NCI-H2227 (cell line): ENCODE measurements around the gene RASA3.
"Not testable (repeated sequence)": the region's sequence is repeated elsewhere in the genome, so short reads cannot be mapped to it uniquely, and the experiment has no call there.

Source experiments
- DNase-seq: peaks from one replicate; lab custom pipeline; 2025; ENCODE audit not compliant: unreplicated experiment; lab: John Stamatoyannopoulos, UW

The RASA3 gene

DNA sequence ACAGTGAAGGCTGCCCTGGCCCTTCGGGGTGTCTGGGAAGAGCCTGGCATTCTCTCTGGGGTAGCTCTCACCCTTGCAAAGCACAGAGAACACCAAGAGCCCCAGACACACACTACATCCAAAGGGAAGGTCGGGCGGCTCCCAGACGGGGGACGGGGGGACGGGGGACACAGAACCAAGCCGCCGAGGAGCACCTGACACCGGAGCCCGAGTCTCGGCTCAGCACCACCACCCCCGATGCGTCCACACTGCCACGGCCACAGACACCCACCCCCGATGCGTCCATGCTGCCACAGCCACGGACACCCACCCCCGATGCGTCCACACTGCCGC, 29.2 kb downstream of the RASA3 start:
- DNase-seq: not testable (repeated sequence)

DNA sequence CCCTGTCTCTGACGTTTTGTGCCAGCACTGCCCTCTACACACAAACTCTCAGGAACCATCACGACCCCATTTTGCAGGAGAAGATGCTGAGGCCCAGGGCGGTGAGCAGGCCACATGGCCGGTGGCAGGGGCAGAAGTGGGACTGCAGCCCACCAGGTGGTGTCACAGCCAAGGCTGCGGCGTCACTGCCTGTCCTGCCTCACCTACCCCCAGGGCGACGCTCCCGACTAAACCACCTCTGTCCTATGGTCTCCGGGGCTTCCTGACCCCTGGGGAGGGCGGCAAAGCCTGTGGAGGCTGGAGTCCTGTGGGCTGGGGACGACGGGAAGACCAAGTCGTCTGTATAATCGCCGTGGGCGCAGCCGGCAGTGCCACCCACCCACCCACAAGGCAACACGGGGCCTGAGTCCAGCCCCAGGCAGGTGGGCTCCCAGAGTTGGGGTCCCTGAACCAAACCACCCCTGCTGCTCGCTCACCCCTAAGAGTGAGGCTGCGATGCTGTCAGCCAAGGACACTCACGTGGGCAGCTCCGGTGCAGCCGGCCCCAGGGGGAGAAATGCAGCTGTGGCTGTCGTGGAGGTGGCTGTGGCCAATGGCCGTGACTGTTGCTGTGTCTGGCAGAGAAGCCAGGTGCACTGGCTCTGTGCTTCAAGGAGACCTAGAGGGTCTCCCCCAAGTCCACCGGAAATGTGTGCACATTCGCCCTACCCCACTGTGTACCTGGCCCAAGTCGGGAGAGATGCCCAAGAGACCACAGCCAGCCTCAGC, 29.7 kb downstream of the RASA3 start:
- no peak for DNase-seq

DNA sequence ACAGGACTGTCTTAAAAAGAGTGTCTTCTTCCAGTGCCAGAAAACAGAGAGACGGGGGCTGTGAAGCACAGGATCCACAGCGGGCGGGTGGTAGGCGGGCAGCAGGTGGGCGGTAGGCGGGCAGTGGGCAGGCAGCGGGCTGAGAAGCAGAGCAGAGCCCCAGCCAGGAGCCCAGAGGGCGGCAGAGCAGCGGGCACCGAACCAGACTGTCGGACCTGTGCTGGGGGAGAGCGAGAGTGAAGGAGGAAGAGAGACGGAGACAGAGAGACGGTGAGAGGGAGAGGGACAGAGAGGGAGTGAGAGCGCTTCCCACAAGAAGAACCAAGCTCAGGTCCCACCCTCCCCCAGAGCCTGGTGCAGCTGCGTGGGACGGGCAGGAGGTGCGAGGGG, 30.3 kb downstream of the RASA3 start:
- DNase-seq: no peak

DNA sequence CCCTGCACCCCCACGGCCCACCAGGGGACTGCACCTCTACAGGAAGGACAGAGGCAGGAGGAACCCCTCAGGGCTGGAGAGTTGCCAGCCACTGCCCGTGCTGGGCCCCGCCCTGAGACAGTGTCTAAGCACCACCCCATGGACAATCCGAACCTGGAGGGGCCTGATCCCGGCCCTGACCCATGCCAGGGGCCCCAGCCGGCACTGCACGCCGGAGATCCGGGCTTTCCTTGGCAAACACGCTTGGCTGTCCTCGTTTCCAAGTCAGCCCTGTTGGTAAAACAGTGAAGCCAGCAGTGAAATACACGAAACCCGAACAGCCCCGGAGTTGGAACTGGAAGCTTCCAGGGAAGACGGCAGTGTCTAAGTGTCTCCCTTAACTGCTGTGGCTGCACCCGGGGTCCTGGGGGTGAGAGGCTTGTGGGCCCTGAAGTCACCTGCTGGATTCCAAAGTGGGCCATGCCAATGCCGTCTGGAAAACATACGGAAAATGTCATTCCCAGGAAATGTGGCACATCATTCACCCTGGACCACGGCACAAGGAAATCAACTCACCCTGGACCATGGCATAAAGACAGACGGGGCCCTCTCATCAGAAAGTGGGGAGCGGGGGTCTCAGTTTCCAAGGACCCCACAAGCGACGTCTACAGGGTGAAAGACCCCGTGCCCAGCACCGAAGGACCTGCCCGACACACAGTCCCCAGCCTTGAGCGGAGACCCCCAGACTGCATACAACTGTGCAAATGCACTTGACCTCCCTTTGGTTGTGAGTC, 30.9 kb downstream of the RASA3 start:
- DNase-seq: no peak

DNA sequence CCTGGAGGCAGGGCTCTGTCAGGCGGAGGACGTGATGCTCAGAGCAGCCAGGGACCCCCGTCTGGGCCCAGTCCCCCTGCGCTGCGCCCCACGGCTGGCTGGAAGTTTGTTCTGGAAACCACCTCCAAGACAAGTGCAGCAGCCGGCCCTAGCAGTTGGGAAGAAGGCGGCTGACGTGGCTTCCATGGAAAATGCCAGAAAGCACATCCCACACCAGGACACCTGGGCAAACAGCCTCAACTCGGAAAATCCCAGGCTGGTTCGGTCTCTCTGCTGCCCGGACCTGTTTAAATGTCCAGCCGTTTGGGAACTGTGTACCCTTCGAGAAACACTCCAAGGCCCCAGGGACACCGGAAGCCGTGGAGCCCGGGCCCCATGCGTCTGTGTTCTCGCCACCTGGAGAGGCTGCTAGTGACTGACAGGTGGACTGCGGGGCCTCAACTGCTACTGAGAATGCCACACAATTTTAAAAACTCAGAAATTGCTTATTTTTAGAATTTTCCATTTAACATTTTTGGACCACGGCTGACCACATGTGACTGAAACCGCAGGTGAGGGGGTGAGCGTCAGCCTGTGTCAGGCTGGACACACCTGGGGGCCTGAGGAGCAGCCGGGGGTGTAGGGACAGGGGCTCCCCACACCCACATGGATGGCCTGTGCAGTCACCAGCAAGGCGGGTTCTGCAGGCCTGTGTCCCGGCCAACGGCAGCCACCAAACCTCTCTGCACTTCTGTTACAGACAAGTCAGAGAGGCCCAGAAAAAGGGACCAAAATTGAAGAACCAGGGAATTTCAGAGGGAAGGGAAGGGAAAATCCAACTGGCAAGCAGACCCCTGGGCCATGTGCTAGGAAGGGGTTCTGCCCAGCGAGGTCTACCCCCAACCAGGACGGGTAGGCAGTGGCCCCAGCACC, 31.7 kb downstream of the RASA3 start:
- DNase-seq: no peak

DNA sequence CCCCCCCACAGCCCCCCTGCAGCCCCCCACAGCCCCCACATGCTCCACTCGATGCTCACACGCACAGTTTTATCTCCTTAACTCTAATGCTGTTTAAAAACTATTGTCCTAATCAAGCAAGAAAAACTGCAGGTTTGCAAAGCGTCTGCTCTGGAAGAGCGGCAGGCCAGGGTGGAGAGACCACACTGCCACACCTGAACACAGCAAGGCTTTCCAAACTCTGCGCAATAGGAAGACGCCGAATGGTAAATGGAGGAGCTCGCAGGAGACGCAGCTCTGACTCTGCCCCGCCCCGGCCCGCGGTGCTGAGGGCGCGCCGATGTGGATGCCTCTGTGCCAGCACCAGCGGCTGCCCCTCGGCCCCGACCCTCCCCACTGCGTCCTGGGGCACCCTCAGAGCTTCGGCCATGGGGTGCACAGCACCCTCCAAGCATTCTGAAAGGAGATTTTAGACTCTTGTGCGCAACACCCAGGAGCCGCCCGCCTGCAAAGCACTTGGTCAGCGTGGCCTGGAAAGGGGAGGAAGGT, 32.4 kb downstream of the RASA3 start:
- DNase-seq: peak; percentile 34

DNA sequence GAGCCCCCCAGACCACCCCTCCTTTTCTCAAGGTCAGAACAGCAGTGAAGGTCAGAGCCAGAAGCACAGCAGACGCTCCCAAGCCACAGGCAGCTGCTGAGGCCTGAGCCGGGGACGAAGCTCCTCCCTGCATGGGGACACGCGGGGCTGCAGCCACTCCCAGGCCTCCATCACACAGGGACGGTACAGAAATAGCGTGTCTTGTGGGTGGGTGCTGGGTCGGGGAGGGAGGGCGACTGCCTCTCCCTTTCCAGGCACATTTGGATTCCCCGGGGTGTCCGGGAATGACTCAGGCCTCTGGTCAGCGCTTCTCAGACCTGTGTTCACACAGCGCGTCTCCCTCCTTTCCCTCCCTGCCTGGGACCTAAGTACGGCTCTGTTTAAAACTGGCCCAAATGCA, 33.2 kb downstream of the RASA3 start:
- peak; percentile 48 for DNase-seq

DNA sequence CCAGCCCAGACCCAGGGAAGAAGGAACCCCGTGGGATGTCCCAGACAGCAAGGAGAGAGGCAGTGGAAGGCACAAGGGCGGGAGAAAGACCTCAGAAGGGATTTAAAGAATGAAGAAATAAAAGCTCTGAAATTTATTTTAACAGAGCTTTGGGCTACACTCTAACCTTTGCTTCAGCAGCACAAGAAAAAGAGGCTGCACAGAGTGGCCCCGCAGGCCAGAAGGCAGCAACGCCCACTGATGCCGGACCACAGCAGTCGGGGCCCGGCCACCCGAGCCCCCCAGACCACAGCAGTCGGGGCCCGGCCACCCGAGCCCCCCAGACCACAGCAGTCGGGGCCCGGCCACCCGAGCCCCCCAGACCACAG, 33.8 kb downstream of the RASA3 start:
- DNase-seq: not testable (repeated sequence)

DNA sequence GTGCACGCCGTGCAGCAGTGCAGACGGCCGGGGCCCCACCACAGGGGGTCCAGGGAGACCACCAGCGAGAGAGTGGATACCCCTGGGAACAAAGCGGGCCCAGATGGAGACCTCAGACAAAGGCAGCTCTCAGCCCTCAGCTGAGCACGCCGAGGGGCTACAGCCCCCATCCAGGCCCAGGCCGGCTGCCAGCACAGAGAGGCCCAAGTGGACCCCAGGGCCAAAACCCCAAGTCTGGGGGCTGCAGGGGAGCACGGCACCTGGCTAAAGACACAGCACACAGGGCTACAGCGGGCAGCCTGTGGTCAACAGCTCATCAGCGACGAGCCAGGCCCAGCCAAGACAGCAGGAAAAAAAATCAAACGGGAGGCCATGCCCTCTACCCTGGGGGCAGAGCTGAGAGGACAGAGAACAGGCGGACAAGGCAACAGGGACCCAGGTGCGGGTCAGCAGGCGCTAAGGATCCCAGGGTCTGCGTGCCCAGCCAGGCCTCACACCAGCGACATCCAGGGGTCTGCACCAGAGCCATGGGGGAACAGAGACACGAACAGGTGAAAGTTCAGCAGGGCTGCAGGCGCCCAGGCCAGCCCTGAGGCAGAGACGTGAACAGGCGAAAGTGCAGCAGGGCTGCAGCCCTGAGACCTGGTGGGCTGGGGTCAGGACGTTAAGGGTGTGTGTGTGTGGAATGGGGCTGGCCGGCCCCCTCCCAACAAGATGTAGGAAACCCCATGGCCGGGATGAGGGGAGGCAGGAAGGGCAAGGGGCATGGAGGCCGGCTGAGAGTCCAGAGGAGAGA, 34.3 kb downstream of the RASA3 start:
- no peak for DNase-seq

DNA sequence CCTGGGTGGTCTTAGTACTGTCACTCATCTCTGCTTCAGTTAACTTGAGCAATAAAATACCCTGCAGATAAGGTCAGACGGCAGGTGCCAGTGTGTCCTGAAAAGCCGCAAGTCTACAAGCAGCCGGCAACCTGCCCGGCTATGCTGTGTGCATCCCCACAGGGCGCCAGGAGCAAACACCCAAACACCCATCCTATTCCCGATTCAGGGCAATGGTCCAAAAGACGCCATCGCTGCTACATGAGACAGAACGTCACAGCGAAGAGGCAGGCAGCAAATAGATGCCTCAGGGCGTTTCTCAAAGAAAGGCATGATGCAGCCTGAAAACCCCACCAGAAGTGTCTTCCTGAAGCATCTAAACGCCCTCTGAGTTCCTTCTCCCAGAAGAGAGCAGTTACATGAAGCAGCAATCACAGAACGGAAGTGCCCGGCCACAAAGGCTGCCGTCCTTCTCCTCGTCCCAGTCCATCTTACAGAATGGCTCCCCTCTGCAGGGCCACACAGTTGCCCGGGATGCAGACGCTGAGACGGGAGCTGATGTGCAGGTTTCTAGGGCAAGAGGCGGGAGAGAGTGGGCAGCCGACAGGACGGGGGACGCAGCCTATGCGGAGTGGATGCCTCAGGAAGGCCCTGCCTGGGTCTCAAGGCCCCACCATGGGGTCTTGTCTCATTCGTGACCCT, 35.1 kb downstream of the RASA3 start:
- no peak for DNase-seq

DNA sequence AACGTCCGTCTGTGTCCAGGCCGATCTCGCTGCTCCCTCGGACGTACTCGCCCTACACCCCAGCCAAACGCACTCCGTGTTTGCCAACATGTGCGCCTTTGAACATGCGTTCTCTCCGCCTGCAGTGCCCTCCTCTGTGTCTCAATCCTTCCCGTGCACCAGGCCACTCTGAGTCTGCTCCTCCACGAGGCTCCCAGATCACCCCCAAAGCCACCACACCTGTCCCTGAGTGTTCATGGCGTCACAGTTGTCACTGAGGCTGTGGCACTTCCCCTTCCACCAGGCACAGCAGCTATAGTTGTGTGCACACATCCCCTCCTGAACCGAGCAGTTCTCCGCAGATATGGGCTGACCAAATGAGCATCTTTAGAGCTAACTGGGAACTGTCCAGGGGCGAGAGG, 35.6 kb downstream of the RASA3 start:
- no peak for DNase-seq

DNA sequence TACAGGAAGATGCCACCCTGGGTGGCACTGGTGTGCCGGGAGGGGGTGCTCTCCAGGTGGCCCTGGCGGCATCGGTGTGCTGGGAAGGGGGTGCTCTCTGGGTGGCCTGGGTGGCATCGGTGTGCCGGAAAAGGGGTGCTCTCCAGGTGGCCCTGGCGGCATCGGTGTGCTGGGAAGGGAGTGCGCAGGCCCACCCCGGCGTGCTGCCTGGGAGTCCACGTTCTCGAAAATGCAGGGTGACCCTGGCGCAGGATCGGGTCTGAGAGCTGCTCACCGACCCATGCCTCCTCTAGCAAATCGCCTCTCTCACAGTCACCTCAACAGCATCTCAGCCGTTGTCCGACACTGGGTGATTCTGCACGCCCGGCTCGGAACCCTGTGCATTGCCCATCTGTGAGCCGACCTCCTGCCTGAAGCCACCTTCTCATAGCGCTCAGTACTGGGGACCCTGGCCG, 36.4 kb downstream of the RASA3 start:
- no peak for DNase-seq

DNA sequence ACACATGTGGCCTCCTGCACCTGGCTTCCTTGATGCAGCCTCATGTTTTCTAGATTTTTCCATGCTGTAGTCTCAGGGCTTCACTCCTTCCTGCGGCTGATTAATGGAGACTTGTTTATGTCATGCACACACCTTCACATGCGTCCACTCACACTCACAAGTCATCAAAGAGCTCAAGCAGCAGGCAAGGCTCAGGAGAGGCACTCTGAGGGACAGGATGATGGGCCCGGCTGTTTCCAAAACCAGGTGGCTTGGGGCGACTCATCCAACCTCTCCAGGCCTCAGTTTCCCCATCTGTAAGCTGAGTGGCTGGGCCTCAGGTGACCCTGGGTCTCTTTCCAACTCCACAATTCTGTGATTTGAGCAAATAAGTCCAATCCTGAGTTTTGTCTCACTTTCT, 36.9 kb downstream of the RASA3 start:
- DNase-seq: no peak

DNA sequence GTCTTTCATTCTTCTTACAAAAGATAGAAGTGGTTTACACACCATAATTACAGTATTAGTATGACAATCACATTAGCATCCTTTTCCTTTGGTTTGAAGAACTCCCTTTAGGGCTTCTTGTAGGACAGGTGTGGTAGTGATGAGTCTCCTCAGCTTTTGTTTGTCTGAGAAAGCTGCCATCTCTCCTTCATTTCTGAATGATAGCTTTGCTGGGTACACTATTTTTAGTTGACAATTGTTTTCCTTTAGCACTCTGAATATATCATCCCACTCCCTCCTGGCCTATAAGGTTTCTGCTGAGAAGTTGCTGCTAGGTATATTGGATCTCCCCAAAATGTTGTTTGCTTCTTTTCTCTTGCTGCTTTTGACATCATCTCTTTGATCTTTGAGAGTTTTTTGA, 39.3 kb downstream of the RASA3 start:
- DNase-seq: no peak

DNA sequence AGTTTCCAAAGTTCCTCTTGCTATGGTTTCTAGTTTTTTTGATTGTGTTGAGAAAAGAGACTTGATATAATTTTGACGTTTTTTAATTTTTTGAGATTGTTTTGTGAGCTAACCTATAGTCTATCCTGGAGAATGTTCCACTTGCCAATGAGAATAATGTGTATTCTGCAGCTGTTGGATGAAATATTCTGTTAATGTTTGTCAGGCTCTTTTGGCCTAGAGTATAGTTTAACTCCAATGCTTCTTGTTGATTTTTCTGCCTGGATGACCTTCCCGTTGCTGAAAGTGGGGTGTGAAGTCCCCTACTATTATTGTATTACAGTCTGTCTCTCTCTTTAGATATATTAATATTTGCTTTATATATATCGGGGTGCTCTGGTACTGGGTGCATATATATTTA, 40.0 kb downstream of the RASA3 start:
- DNase-seq: no peak

DNA sequence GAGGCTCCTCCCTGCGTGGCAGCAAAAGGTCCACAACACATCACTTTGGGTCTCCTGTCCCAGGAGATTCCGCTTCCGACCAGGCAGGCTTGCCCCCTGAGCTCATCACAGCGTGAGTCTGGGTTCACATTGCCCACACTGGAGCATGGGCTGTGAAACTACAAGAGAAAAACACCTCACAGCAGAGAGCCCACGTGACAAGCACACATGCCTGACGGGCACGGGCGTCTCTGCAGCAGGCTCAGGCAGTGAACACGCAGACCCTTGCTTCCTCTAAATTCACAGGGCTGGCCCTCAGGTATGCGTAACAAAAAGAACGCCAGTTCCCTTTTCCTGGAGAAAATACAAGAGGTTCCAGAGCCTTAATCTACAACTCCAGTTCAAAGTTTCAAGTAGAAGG, 41.9 kb downstream of the RASA3 start:
- no peak for DNase-seq

DNA sequence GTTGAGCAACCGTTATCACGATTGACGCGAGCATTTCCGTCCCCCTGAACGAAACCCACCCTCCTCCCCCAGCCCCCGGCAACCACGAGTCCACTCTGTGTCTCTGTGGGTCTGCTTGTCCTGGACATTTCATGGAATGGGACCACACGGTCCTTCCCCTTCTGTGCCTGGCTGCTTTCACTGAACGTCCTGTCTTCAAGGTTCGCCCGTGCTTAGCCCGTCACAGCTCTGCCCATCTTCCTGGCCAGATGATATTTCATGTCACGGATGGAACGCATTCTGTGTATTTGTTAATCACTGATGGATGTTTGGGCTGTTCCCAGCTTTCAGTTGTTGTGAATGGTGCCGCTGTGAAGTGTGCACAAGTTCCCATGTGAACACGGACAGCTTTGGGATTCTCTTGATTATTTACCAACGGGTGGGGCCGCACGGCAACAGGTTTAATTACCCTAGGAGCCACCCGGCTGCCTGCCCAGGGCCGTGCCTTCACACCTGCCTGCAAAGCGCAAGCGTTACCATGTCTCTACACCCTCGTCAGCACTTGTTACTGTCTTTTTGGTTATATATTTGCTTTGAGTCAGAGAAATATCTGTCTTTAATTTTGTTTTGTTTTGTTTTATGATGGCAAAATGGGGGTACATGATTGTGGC, 42.5 kb downstream of the RASA3 start:
- no peak for DNase-seq

DNA sequence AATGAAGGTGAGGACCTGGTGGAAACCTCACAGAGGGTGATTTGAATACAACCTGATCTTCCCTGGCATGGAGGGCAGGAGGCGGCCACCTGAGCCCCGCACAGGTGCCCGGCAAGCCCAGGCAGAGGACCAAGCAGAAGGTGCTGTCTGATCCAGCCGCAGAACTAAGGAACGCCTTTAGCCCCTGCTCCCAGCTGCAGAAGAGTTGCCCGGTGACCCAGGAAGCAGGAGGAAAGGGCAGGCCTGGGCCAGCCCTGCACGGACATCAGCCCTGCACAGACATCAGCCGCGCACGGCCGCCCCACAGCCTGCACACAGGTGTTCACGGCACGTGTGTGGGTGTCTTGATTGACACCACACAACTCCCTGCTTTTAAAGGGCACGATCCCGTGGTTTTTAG, 43.1 kb downstream of the RASA3 start:
- no peak for DNase-seq

DNA sequence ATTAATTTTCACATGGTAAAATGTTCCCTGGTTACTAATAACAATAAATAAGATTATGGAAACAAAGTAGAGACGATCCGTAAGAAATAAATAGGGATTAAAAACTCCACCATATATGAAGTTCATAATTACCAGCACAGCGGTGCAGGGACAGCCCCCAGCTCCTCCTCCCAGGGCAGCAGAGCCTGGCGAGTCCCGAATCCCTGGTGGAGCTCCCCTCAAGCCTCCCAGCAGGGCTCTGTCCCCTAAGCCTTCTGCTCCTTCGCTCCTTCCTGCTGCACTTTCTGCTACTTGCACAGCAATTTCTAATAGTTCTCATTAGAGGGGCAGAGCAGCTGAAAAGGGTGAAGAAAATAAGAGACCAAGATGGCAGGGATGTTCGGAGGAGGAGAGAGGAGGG, 43.6 kb downstream of the RASA3 start:
- DNase-seq: no peak

DNA sequence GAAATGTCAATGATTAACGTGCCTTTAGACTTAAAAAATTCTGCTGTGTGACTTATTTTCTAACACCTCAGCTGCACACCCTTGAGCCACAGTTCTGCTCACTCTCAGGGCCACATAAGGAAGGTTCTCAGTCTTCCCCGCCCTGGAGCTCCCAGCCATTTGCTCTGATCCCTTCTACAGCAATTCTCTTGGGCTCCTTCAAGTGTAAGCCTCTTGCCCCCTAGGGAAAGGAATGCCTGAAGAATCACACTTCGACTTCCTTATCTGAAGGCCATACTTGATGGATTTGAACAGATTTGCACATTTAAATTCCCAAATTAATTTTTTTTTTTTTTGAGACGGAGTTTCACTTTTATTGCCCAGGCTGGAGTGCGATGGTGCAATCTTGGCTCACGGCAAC, 44.2 kb downstream of the RASA3 start:
- no peak for DNase-seq
